OCI-LY3 (cell line): ENCODE measurements around the gene LRBA.

Experiments used
- EZH2phosphoT487 ChIP-seq: fragments of 200-600 bp; shearing (Covaris generic); IDR thresholded peaks from 2 replicates; pipeline ENCODE4 v1.6.1; 2018; ENCODE audit warnings: antibody characterized with exemption, mixed run types, low read depth
- TF ChIP-seq, protein P1 (sequence below): fragments of 200-600, 300-600 bp; sonication (generic); IDR thresholded peaks from 2 replicates; pipeline ENCODE4 v1.5.1; 2014; ENCODE audit warnings: antibody characterized with exemption, low read length, low read depth

- TF ChIP-seq, protein P1, sequence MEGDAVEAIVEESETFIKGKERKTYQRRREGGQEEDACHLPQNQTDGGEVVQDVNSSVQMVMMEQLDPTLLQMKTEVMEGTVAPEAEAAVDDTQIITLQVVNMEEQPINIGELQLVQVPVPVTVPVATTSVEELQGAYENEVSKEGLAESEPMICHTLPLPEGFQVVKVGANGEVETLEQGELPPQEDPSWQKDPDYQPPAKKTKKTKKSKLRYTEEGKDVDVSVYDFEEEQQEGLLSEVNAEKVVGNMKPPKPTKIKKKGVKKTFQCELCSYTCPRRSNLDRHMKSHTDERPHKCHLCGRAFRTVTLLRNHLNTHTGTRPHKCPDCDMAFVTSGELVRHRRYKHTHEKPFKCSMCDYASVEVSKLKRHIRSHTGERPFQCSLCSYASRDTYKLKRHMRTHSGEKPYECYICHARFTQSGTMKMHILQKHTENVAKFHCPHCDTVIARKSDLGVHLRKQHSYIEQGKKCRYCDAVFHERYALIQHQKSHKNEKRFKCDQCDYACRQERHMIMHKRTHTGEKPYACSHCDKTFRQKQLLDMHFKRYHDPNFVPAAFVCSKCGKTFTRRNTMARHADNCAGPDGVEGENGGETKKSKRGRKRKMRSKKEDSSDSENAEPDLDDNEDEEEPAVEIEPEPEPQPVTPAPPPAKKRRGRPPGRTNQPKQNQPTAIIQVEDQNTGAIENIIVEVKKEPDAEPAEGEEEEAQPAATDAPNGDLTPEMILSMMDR: no peak
- TF ChIP-seq EZH2phosphoT487: no peak
Observed at GRCh38 chr4:150662686-150663085, 352.4 kb downstream of the LRBA start.
